ENCODE data around the gene RNF213.

RNF213 gene

GRCh38 chr17:80442323-80442659 is 181.6 kb downstream of the RNF213 start:
- Histone ChIP-seq H3K9me3 (ENCODE audit: insufficient read depth, low read length) (no peaks in the 10 kb centered on the region), H3K36me3 (ENCODE audit: insufficient read depth, insufficient read length, low read length) (no peaks in the 10 kb centered on the region), H3K9ac (ENCODE audit: insufficient read length, low read depth) (no peak overlapping the region), H3K4me1 (ENCODE audit: insufficient read depth, insufficient read length) (peaks cover 16% of the 10 kb centered on the region), H3K27me3 (ENCODE audit: insufficient read depth, insufficient read length) (peaks cover 35% of the 10 kb centered on the region), H3K4me3 (ENCODE audit: insufficient read length, low read depth) (no peak overlapping the region)
- DNase-seq (ENCODE audit: low read depth, low spot score), result no peak
- TF ChIP-seq ZNF274 (IDR thresholded peaks at IDR 0.05; ENCODE audit: low read depth, low read length), result no peak
- no peak for TF ChIP-seq YY1 (IDR thresholded peaks at IDR 0.05; ENCODE audit: insufficient read depth, insufficient read length)
- TF ChIP-seq SUZ12 (IDR thresholded peaks at IDR 0.05; ENCODE audit: extremely low read depth, insufficient read depth, insufficient read length), result no peak

- Histone ChIP-seq H3K36me3 (ENCODE audit: insufficient read depth, insufficient read length, low read length) (no peaks in the 10 kb centered on the region), H3K4me3 (ENCODE audit: insufficient read length, low read depth) (no peak overlapping the region), H3K9me3 (ENCODE audit: insufficient read depth, low read length) (no peaks in the 10 kb centered on the region), H3K9ac (ENCODE audit: insufficient read length, low read depth) (no peak overlapping the region), H3K27me3 (ENCODE audit: insufficient read depth, insufficient read length) (peaks cover 35% of the 10 kb centered on the region), H3K4me1 (ENCODE audit: insufficient read depth, insufficient read length) (peaks cover 16% of the 10 kb centered on the region)
- DNase-seq (ENCODE audit: low read depth, low spot score), result no peak
- TF ChIP-seq YY1 (IDR thresholded peaks at IDR 0.05; ENCODE audit: insufficient read depth, insufficient read length) (no peak), ZNF274 (IDR thresholded peaks at IDR 0.05; ENCODE audit: low read depth, low read length) (no peak), SUZ12 (IDR thresholded peaks at IDR 0.05; ENCODE audit: extremely low read depth, insufficient read depth, insufficient read length) (no peak)
Measured at GRCh38 chr17:80442764-80443163, 182.1 kb downstream of the RNF213 start.

GRCh38 chr17:80443498-80443897 is 182.8 kb downstream of the RNF213 start:
- Histone ChIP-seq H3K4me1 (ENCODE audit: insufficient read depth, insufficient read length) (peaks cover 16% of the 10 kb centered on the region), H3K4me3 (ENCODE audit: insufficient read length, low read depth) (no peak overlapping the region), H3K9me3 (ENCODE audit: insufficient read depth, low read length) (no peaks in the 10 kb centered on the region), H3K9ac (ENCODE audit: insufficient read length, low read depth) (no peak overlapping the region), H3K27me3 (ENCODE audit: insufficient read depth, insufficient read length) (peaks cover 35% of the 10 kb centered on the region), H3K36me3 (ENCODE audit: insufficient read depth, insufficient read length, low read length) (no peaks in the 10 kb centered on the region)
- DNase-seq (ENCODE audit: low read depth, low spot score), result no peak
- TF ChIP-seq YY1 (IDR thresholded peaks at IDR 0.05; ENCODE audit: insufficient read depth, insufficient read length) (no peak), SUZ12 (IDR thresholded peaks at IDR 0.05; ENCODE audit: extremely low read depth, insufficient read depth, insufficient read length) (no peak)

- Histone ChIP-seq H3K9me3 (ENCODE audit: insufficient read depth, low read length) (no peaks in the 10 kb centered on the region), H3K4me1 (ENCODE audit: insufficient read depth, insufficient read length) (peaks cover 16% of the 10 kb centered on the region), H3K27me3 (ENCODE audit: insufficient read depth, insufficient read length) (peaks cover 35% of the 10 kb centered on the region), H3K36me3 (ENCODE audit: insufficient read depth, insufficient read length, low read length) (no peaks in the 10 kb centered on the region), H3K4me3 (ENCODE audit: insufficient read length, low read depth) (no peak overlapping the region), H3K9ac (ENCODE audit: insufficient read length, low read depth) (peak overlapping the region; percentile 24)
- no peak for DNase-seq (ENCODE audit: low read depth, low spot score)
- TF ChIP-seq YY1 (IDR thresholded peaks at IDR 0.05; ENCODE audit: insufficient read depth, insufficient read length) (no peak), ZNF274 (IDR thresholded peaks at IDR 0.05; ENCODE audit: low read depth, low read length) (no peak), SUZ12 (IDR thresholded peaks at IDR 0.05; ENCODE audit: extremely low read depth, insufficient read depth, insufficient read length) (no peak)
Measured at GRCh38 chr17:80443916-80444643, 183.4 kb downstream of the RNF213 start.

- no peaks in the 10 kb centered on the region for H3K9me3 ChIP-seq (ENCODE audit: insufficient read depth, low read length)
- no peak overlapping the region for H3K4me3 ChIP-seq (ENCODE audit: insufficient read length, low read depth)
- no peak for DNase-seq (ENCODE audit: low read depth, low spot score)
- peak overlapping the region; percentile 44 for H3K9ac ChIP-seq (ENCODE audit: insufficient read length, low read depth)
- TF ChIP-seq ZNF274 (IDR thresholded peaks at IDR 0.05; ENCODE audit: low read depth, low read length), result no peak
- TF ChIP-seq YY1 (IDR thresholded peaks at IDR 0.05; ENCODE audit: insufficient read depth, insufficient read length), result no peak
- no peak for TF ChIP-seq SUZ12 (IDR thresholded peaks at IDR 0.05; ENCODE audit: extremely low read depth, insufficient read depth, insufficient read length)
- no peaks in the 10 kb centered on the region for H3K36me3 ChIP-seq (ENCODE audit: insufficient read depth, insufficient read length, low read length)
- H3K4me1 ChIP-seq (ENCODE audit: insufficient read depth, insufficient read length), result peaks cover 16% of the 10 kb centered on the region
- H3K27me3 ChIP-seq (ENCODE audit: insufficient read depth, insufficient read length), result peaks cover 35% of the 10 kb centered on the region
Measured at GRCh38 chr17:80444644-80444979, 184.0 kb downstream of the RNF213 start.

- no peak for DNase-seq (ENCODE audit: low read depth, low spot score)
- Histone ChIP-seq H3K4me1 (ENCODE audit: insufficient read depth, insufficient read length) (peaks cover 16% of the 10 kb centered on the region), H3K36me3 (ENCODE audit: insufficient read depth, insufficient read length, low read length) (no peaks in the 10 kb centered on the region), H3K9me3 (ENCODE audit: insufficient read depth, low read length) (no peaks in the 10 kb centered on the region), H3K27me3 (ENCODE audit: insufficient read depth, insufficient read length) (peaks cover 35% of the 10 kb centered on the region), H3K4me3 (ENCODE audit: insufficient read length, low read depth) (no peak overlapping the region), H3K9ac (ENCODE audit: insufficient read length, low read depth) (peak overlapping the region; percentile 44)
- no peak for TF ChIP-seq ZNF274 (IDR thresholded peaks at IDR 0.05; ENCODE audit: low read depth, low read length)
- no peak for TF ChIP-seq SUZ12 (IDR thresholded peaks at IDR 0.05; ENCODE audit: extremely low read depth, insufficient read depth, insufficient read length)
- no peak for TF ChIP-seq YY1 (IDR thresholded peaks at IDR 0.05; ENCODE audit: insufficient read depth, insufficient read length)
Measured at GRCh38 chr17:80445007-80445725, 184.5 kb downstream of the RNF213 start.

GRCh38 chr17:80445726-80446110 is 185.1 kb downstream of the RNF213 start:
- DNase-seq (ENCODE audit: low read depth, low spot score), result no peak
- peaks cover 35% of the 10 kb centered on the region for H3K27me3 ChIP-seq (ENCODE audit: insufficient read depth, insufficient read length)
- H3K36me3 ChIP-seq (ENCODE audit: insufficient read depth, insufficient read length, low read length), result no peaks in the 10 kb centered on the region
- H3K9ac ChIP-seq (ENCODE audit: insufficient read length, low read depth), result peak overlapping the region; percentile 16
- no peaks in the 10 kb centered on the region for H3K9me3 ChIP-seq (ENCODE audit: insufficient read depth, low read length)
- H3K4me1 ChIP-seq (ENCODE audit: insufficient read depth, insufficient read length), result peaks cover 16% of the 10 kb centered on the region
- TF ChIP-seq YY1 (IDR thresholded peaks at IDR 0.05; ENCODE audit: insufficient read depth, insufficient read length) (no peak), SUZ12 (IDR thresholded peaks at IDR 0.05; ENCODE audit: extremely low read depth, insufficient read depth, insufficient read length) (no peak), ZNF274 (IDR thresholded peaks at IDR 0.05; ENCODE audit: low read depth, low read length) (no peak)
- H3K4me3 ChIP-seq (ENCODE audit: insufficient read length, low read depth), result no peak overlapping the region
